Pancreas (tissue), 10 donors: ENCODE measurements around the gene MAIP1. TPM values are rescaled to one million over a fixed set of nuclear protein-coding genes. Genes with fewer than 3 reads are reported as not detected.

Experiments used
- ATAC-seq, 4 donors: fragments of 200-7000 bp; cut with Tn5 transposase; one replicate each; pipeline versions ENCODE4 v1.8.0 to v1.9.1; 2020; ENCODE audit warnings: mild to moderate bottlenecking in 4 of 4, moderate library complexity in 4 of 4
- DNase-seq, 6 donors: peaks; one replicate each; pipeline ENCODE4 v3.0.0-alpha.2; 2020
- FAIRE-seq: peaks from 2 replicates; lab custom pipeline; 2012; peaks lifted over from hg19 to GRCh38; lab: Jason Lieb, UNC
- H3K27ac ChIP-seq, 4 donors: fragments of 200-600 bp; sonication (generic); 1 replicate in 3 of 4; 2 replicates in 1 of 4; pipeline versions ENCODE4 v1.5.0 to v1.8.0; 2020
- H3K27me3 ChIP-seq, 4 donors: fragments of 200-600 bp; one replicate each; pipeline ENCODE4 v1.8.0; 2021
- H3K36me3 ChIP-seq, 3 donors: fragments of 200-600 bp; sonication (generic) in 1 of 3; one replicate each; pipeline versions ENCODE4 v1.5.0 to v1.8.0; 2020 to 2021
- H3K4me1 ChIP-seq, 3 donors: fragments of 200-600 bp; one replicate each; pipeline ENCODE4 v1.8.0; 2021
- H3K4me3 ChIP-seq, 4 donors: fragments of 200-600 bp; sonication (generic) in 2 of 4; one replicate each; pipeline versions ENCODE4 v1.5.0 to v1.8.0; 2020 to 2021
- H3K9me3 ChIP-seq, 4 donors: fragments of 200-600 bp; one replicate each; pipeline ENCODE4 v1.8.0; 2021
- CTCF ChIP-seq, 4 donors: fragments of 200-600 bp; sonication (generic) in 3 of 4; IDR thresholded peaks; one replicate each; pipeline versions ENCODE4 v1.5.0 to v1.8.0; 2021; ENCODE audit warnings: antibody characterized with exemption in 4 of 4
- WGBS, 2 donors: extraction: QIAGEN DNeasy Blood & Tissue Kit; methylation state at CpG; one replicate each; pipeline ENCODE4 v1.1.7; 2013; 5-methylcytosine and 5-hydroxymethylcytosine counted together
- intact Hi-C, 3 donors: fragments of 100-400 bp; cut with DNase I; formaldehyde crosslinking; loops; one replicate each; pipeline versions ENCODE4 v1.11.1 to v1.14.2; 2022
- polyA plus RNA-seq, 2 donors: library from polyadenylated mRNA; stranded (reverse); fragments of 200-250 nt; gene quantifications; one replicate each; pipeline ENCODE4 v1.2.3, GENCODE V29; 2013
- total RNA-seq, 6 donors: library from RNA; stranded (reverse); fragmentation: NEBNext Ultra II Directional in 4 of 6; extraction: Animal tissue kit (Norgen Biotek cat#: 25700) in 4 of 6; gene quantifications; one replicate each; pipeline versions ENCODE4 v1.2.1 to v1.2.4, GENCODE V29; 2021 to 2023
- donor health status: healthy with polysubstance abuse.
- donor health status: DM: no; HTN: no; CAD: no; lungs with moderate emphysema.
- donor health status: DM: no; HTN: no; CAD: no.
- donor health status: control.
- donor health status: control.
- donor health status: Bipolar disorder and iron deficiency.
- donor health status: DM: yes; HTN: yes; CAD: no.
- donor health status: DM: no; HTN: no; CAD: no.
- donor health status: DM: no; HTN: no; CAD: no.
- donor health status: DM: yes; HTN: yes; CAD: no.

Gene MAIP1
- total and polyA plus RNA-seq, 8 donors = 3.6 to 8.8 (median 6.4) TPM

GRCh38 chr2:199987586-199987985 is 32.2 kb downstream of the MAIP1 start:
- intact Hi-C loops = loop anchor here in 1 of 3 donors (10.0 kb wide), 2 partner anchors 317 to 487 kb away; partner anchors contain the start of gene SPATS2L
- no peak for FAIRE-seq
- Histone ChIP-seq H3K27me3 (no peaks in the 10 kb centered on the region), H3K4me1 (no peaks in the 10 kb centered on the region), H3K36me3 (no peaks in the 10 kb centered on the region), H3K4me3 (no peak overlapping the region), H3K9me3 (no peaks in the 10 kb centered on the region), H3K27ac (no peak overlapping the region)
- DNase-seq = no peak
- 75 to 83% methylated on average over 2 of the region's 2 CpGs for WGBS, 2 donors
- no peak for ATAC-seq
- no peak for TF ChIP-seq CTCF (IDR thresholded peaks at IDR 0.05)

- no peaks in the 10 kb centered on the region for H3K36me3 ChIP-seq
- ATAC-seq (no peak), FAIRE-seq (no peak), DNase-seq (no peak)
- no peak overlapping the region for H3K27ac ChIP-seq
- WGBS, 2 donors = 62 to 63% methylated on average over 7 of the region's 7 CpGs
- no peaks in the 10 kb centered on the region for H3K9me3 ChIP-seq
- no peak for TF ChIP-seq CTCF (IDR thresholded peaks at IDR 0.05)
- no peak overlapping the region for H3K4me3 ChIP-seq
- no peaks in the 10 kb centered on the region for H3K4me1 ChIP-seq
- intact Hi-C loops = loop anchor here in 1 of 3 donors (10.0 kb wide), 2 partner anchors 317 to 487 kb away; partner anchors contain the start of gene SPATS2L
- no peaks in the 10 kb centered on the region for H3K27me3 ChIP-seq
These were observed 32.8 kb downstream of the MAIP1 start for GRCh38 chr2:199988151-199988550.

GRCh38 chr2:199989822-199990221 is 34.4 kb downstream of the MAIP1 start:
- no peaks in the 10 kb centered on the region for H3K9me3 ChIP-seq
- WGBS, 2 donors = 88 to 90% methylated on average over 5 of the region's 5 CpGs
- H3K4me1 ChIP-seq = no peaks in the 10 kb centered on the region
- ATAC-seq (no peak), DNase-seq (no peak), FAIRE-seq (no peak)
- H3K4me3 ChIP-seq = no peak overlapping the region
- no peak overlapping the region for H3K27ac ChIP-seq
- H3K27me3 ChIP-seq = no peaks in the 10 kb centered on the region
- intact Hi-C loops = loop anchor here in 2 of 3 donors (10.0 kb wide), 2 partner anchors 315 to 485 kb away; partner anchors contain the start of gene SPATS2L (in 1 of the 2)
- no peaks in the 10 kb centered on the region for H3K36me3 ChIP-seq
- no peak for TF ChIP-seq CTCF (IDR thresholded peaks at IDR 0.05)

- no peak for ATAC-seq
- Histone ChIP-seq H3K4me3 (no peak overlapping the region), H3K36me3 (no peaks in the 10 kb centered on the region), H3K27me3 (no peaks in the 10 kb centered on the region), H3K9me3 (no peaks in the 10 kb centered on the region), H3K27ac (no peak overlapping the region), H3K4me1 (no peaks in the 10 kb centered on the region)
- WGBS, 2 donors = 92 to 98% methylated on average over 2 of the region's 2 CpGs
- no peak for DNase-seq
- TF ChIP-seq CTCF (IDR thresholded peaks at IDR 0.05) = no peak
- intact Hi-C loops = loop anchor here in 1 of 3 donors (10.0 kb wide), 1 partner anchor 483 kb away; no protein-coding TSS in a partner anchor
- no peak for FAIRE-seq
These were observed 36.3 kb downstream of the MAIP1 start for GRCh38 chr2:199991691-199992090.

GRCh38 chr2:199992296-199992695 is 36.9 kb downstream of the MAIP1 start:
- WGBS, 2 donors = 87 to 92% methylated on average over 3 of the region's 3 CpGs
- no peak for FAIRE-seq
- Histone ChIP-seq H3K9me3 (no peaks in the 10 kb centered on the region), H3K36me3 (no peaks in the 10 kb centered on the region), H3K27me3 (no peaks in the 10 kb centered on the region), H3K4me1 (no peaks in the 10 kb centered on the region), H3K4me3 (no peak overlapping the region), H3K27ac (no peak overlapping the region)
- TF ChIP-seq CTCF (IDR thresholded peaks at IDR 0.05) = no peak
- ATAC-seq = no peak
- no peak for DNase-seq
- intact Hi-C loops = loop anchor here in 1 of 3 donors (10.0 kb wide), 1 partner anchor 483 kb away; no protein-coding TSS in a partner anchor
